ENCODE data around the gene COPZ1.
A peak's percentile ranks its signal among the peaks of the same experiment; 100 is the strongest.
"Not testable (repeated sequence)": the region's sequence is repeated elsewhere in the genome, so short reads cannot be mapped to it uniquely, and the experiment has no call there.

Gene COPZ1

GRCh38 chr12:54333420-54334034 is 8.6 kb downstream of the COPZ1 start:
- DNase-seq (ENCODE audit: low spot score) = no peak

GRCh38 chr12:54337280-54337842 is 12.4 kb downstream of the COPZ1 start:
- no peak for DNase-seq (ENCODE audit: low spot score)

- no peak for DNase-seq (ENCODE audit: low spot score)
These were observed 13.1 kb downstream of the COPZ1 start for GRCh38 chr12:54337854-54338650.

GRCh38 chr12:54338698-54339296 is 13.9 kb downstream of the COPZ1 start:
- DNase-seq (ENCODE audit: low spot score) = no peak

GRCh38 chr12:54340846-54341245 is 15.9 kb downstream of the COPZ1 start:
- DNase-seq (ENCODE audit: low spot score) = no peak

- DNase-seq (ENCODE audit: low spot score) = peak; percentile 84
These were observed 16.7 kb downstream of the COPZ1 start for GRCh38 chr12:54341378-54342300.

- DNase-seq (ENCODE audit: low spot score) = no peak
These were observed 24.1 kb downstream of the COPZ1 start for GRCh38 chr12:54349036-54349435.

GRCh38 chr12:54349679-54350078 is 24.7 kb downstream of the COPZ1 start:
- DNase-seq (ENCODE audit: low spot score) = no peak

GRCh38 chr12:54350743-54351142 is 25.8 kb downstream of the COPZ1 start:
- no peak for DNase-seq (ENCODE audit: low spot score)

GRCh38 chr12:54351341-54351740 is 26.4 kb downstream of the COPZ1 start:
- DNase-seq (ENCODE audit: low spot score) = no peak

GRCh38 chr12:54352022-54352531 is 27.1 kb downstream of the COPZ1 start:
- DNase-seq (ENCODE audit: low spot score) = peak; percentile 90

GRCh38 chr12:54352891-54353874 is 28.3 kb downstream of the COPZ1 start:
- DNase-seq (ENCODE audit: low spot score) = peak; percentile 80

GRCh38 chr12:54354271-54354670 is 29.3 kb downstream of the COPZ1 start:
- DNase-seq (ENCODE audit: low spot score) = not testable (repeated sequence)

GRCh38 chr12:54355104-54355815 is 30.3 kb downstream of the COPZ1 start:
- peak; percentile 92 for DNase-seq (ENCODE audit: low spot score)

- peak; percentile 48 for DNase-seq (ENCODE audit: low spot score)
These were observed 31.3 kb downstream of the COPZ1 start for GRCh38 chr12:54356228-54356627.

- peak; percentile 60 for DNase-seq (ENCODE audit: low spot score)
These were observed 32.0 kb downstream of the COPZ1 start for GRCh38 chr12:54356951-54357356.

GRCh38 chr12:54357506-54358190 is 32.7 kb downstream of the COPZ1 start:
- peak; percentile 53 for DNase-seq (ENCODE audit: low spot score)

GRCh38 chr12:54358191-54358944 is 33.4 kb downstream of the COPZ1 start:
- no peak for DNase-seq (ENCODE audit: low spot score)

Measured in ecto neural progenitor cell (in vitro differentiated cells).